Activated naive CD8-positive, alpha-beta T cell treated with anti-CD3 and anti-CD28 coated beads, Interleukin-2, amount 10 ng/mL, durations not matched to agents 7 days and 5 days (primary cell): Measurements from ENCODE around the gene TUBG1. TPM values are rescaled to one million over a fixed set of nuclear protein-coding genes. Genes with fewer than 3 reads are reported as not detected.
"Not testable (repeated sequence)": the region's sequence is repeated elsewhere in the genome, so short reads cannot be mapped to it uniquely, and the experiment has no call there.

Experiments
- ATAC-seq: fragments of 150-1000 bp; cut with Tn5 transposase; one replicate; pipeline ENCODE4 v1.10.0; 2021; ENCODE audit warnings: low read depth, moderate library complexity
- POLR2A ChIA-PET: fragments of 350-600 bp; sonication (Branson Sonifier 250); formaldehyde crosslinking; loops from one replicate; lab custom pipeline; 2021; ENCODE audit warnings: antibody characterized with exemption; lab: Charles Lee
- DNase-seq: peaks from one replicate; pipeline ENCODE4 v3.0.0; 2021
- H3K27ac Mint-ChIP-seq: one replicate; pipeline ENCODE4 v1.8.0; 2022; ENCODE audit warnings: mild to moderate bottlenecking, mixed read lengths
- H3K27me3 Mint-ChIP-seq: one replicate; pipeline ENCODE4 v1.8.0; 2022; ENCODE audit warnings: mild to moderate bottlenecking, moderate library complexity, mixed read lengths
- H3K36me3 Mint-ChIP-seq: one replicate; pipeline ENCODE4 v1.8.0; 2021; ENCODE audit warnings: mild to moderate bottlenecking, mixed read lengths
- H3K4me1 Mint-ChIP-seq: one replicate; pipeline ENCODE4 v1.8.0; 2021; ENCODE audit warnings: mixed read lengths
- H3K4me3 Mint-ChIP-seq: one replicate; pipeline ENCODE4 v1.8.0; 2022; ENCODE audit warnings: mild to moderate bottlenecking, moderate library complexity, mixed read lengths
- H3K9me3 Mint-ChIP-seq: one replicate; pipeline ENCODE4 v1.8.0; 2021; ENCODE audit warnings: mixed read lengths
- total RNA-seq, 2 experiments: library from RNA; stranded (reverse); gene quantifications; one replicate each; pipeline ENCODE4 v1.2.3, GENCODE V29; 2021

The TUBG1 gene
- total RNA-seq, 2 experiments from 2014 or later = 55.6 to 57.6 TPM

DNA sequence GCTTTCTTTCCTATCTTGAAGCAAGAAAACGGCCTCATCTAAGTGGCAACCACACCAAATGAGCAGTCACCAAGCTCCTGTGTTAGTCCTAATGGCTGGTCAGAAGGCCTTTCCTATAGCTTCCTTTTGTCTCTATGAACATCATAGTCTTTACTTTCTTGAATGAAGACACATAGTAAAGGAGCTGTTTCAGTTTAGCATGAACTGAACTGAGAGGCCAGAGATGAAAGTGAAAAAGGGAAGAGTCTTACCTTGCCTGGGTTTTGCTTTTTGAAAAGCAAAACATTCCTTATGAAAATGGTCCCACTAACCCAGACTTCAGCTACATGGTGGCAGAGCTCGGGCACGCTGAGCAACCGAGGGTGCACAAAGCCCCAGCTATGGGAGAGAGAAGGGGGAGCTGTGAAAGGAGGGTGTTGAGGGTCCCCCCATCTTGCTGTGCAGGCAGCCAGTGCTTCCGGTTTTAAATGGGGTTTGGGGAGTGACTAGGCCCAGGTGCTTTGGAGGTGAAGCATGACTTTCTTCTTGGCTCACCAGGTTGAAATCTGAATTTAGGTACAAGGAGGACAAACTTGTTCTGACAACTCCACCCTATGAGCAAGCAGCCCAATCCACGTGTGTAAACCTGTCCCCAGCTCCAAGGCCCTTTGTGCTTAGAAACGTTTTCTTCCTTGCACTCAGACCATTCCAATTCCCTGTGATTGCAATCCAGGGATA is 22.8 kb upstream of the TUBG1 start:
- ATAC-seq = no peak
- DNase-seq = no peak
- Mint-ChIP-seq H3K9me3 (no peaks in the 10 kb centered on the region), H3K4me1 (peaks cover 6% of the 10 kb centered on the region), H3K4me3 (no peak overlapping the region), H3K36me3 (peaks cover 20% of the 10 kb centered on the region), H3K27ac (no peak overlapping the region), H3K27me3 (no peaks in the 10 kb centered on the region)
- POLR2A ChIA-PET = no interaction called here

DNA sequence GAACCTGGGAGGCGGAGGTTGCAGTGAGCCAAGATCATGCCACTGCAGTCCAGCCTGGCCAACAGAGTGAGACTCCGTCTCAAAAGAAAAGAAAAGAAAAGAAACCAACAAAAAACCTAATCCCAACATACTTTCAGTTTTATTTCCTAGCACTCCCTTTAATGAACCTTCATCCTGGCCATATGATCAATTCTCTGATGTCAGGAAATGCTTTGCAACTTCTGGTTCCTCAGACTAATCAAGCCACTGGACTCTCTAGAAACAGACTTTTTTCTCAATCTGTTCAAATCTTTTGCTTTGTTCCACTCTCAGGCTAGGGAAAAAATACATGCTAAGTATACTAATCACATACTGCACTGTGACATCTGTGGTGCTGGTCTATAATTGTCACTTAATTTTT is 18.6 kb upstream of the TUBG1 start:
- Mint-ChIP-seq H3K9me3 (no peaks in the 10 kb centered on the region), H3K36me3 (peaks cover 19% of the 10 kb centered on the region), H3K4me3 (peak overlapping the region; percentile 42), H3K27ac (peak overlapping the region; percentile 43), H3K27me3 (no peaks in the 10 kb centered on the region), H3K4me1 (peaks cover 11% of the 10 kb centered on the region)
- ATAC-seq = no peak
- no peak for DNase-seq
- POLR2A ChIA-PET = no interaction called here

DNA sequence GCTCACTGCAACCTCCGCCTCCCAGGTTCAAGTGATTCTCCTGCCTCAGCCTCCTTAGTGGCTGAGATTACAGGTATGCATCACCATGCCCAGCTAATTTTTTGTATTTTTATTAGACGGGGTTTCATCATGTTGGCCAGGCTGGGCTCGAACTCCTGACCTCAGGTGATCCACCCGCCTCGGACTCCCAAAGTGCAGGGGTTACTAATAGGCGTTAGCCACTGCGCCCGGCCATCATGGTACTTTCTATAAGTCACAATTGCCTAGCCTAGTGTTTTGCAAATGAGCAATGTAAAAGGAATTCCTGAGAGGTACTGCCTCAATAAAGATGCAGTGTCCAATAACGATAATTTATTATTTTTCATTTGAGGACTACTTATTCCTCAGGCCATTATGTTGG is 18.1 kb upstream of the TUBG1 start:
- peaks cover 12% of the 10 kb centered on the region for H3K4me1 Mint-ChIP-seq
- no peak overlapping the region for H3K4me3 Mint-ChIP-seq
- peaks cover 21% of the 10 kb centered on the region for H3K36me3 Mint-ChIP-seq
- no peak overlapping the region for H3K27ac Mint-ChIP-seq
- no peaks in the 10 kb centered on the region for H3K9me3 Mint-ChIP-seq
- ATAC-seq (no peak), DNase-seq (no peak)
- POLR2A ChIA-PET = interaction anchor here (0.6 kb wide), 1 partner anchor 14 kb away, joined by 4 read pairs; the partner anchor contains the start of gene PSMC3IP
- H3K27me3 Mint-ChIP-seq = no peaks in the 10 kb centered on the region

DNA sequence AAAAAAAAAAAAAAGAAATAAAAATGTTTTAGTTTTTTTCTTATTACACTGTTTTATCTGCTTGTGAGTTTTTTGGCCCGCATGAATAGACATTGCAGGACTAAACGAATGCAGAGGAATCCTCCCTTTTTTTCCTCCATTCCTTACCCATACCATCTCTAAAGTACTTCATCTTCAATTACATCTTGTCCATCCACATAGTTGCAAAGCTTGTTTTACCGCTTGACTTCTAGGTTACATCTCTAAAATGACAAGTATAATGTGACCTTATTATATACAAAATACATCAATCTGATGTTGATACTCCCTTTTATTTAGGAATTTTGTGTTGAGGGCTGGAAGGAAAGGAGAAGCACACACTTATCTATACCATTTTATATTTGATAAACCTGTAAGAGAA is 13.1 kb upstream of the TUBG1 start:
- Mint-ChIP-seq H3K36me3 (peaks cover 12% of the 10 kb centered on the region), H3K27me3 (no peaks in the 10 kb centered on the region), H3K4me1 (peaks cover 11% of the 10 kb centered on the region), H3K9me3 (no peaks in the 10 kb centered on the region), H3K27ac (no peak overlapping the region), H3K4me3 (no peak overlapping the region)
- ATAC-seq = no peak
- no peak for DNase-seq
- POLR2A ChIA-PET = no interaction called here

DNA sequence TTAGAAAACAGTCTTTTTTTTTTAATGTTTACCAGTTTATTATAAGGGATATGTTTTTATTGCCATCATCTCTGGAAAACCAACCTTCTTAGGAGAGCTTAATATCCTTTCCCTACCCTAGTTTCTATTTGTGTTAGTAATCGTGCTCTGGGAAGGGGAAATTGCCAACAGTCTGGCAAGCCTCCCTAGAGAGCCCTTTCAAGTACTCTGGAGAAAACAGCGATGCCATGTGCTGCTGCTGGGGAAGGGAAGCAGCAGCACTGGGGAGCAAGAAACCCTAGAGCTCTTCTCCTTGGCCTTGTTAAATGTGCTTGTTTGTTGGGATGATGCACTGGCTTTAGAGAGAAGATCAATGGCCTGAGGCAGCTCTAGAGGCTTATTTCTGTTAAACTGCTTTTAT is 10.6 kb upstream of the TUBG1 start:
- H3K4me1 Mint-ChIP-seq = peaks cover 8% of the 10 kb centered on the region
- H3K27ac Mint-ChIP-seq = no peak overlapping the region
- H3K36me3 Mint-ChIP-seq = peaks cover 11% of the 10 kb centered on the region
- POLR2A ChIA-PET = interaction anchor here (1.4 kb wide), 1 partner anchor 11 kb away, joined by 5 read pairs; the partner anchor contains the start of genes RETREG3 and TUBG1
- ATAC-seq = no peak
- no peak overlapping the region for H3K4me3 Mint-ChIP-seq
- DNase-seq = no peak
- H3K27me3 Mint-ChIP-seq = no peaks in the 10 kb centered on the region
- H3K9me3 Mint-ChIP-seq = no peaks in the 10 kb centered on the region

DNA sequence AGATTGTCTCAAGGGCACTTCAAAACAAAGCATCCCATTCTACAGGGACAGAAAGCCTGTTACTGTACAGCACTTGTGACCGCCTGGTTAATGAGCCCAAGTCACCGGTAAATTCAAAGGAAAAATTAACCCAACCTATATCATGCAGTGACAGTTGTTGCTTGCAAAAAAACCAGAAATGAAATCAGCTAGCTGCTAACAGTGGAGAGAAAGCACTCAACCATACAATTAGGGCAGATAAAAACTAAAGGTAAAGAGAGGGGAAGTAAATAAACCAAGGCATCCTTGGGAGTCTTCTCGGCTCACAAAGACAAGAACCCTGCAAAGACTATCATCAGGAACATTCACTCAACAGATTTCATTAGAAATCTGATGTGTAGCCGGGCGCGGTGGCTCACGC is 6.2 kb upstream of the TUBG1 start:
- POLR2A ChIA-PET = no interaction called here
- Mint-ChIP-seq H3K27me3 (no peaks in the 10 kb centered on the region), H3K9me3 (no peaks in the 10 kb centered on the region), H3K27ac (no peak overlapping the region), H3K4me3 (no peak overlapping the region), H3K36me3 (peaks cover 15% of the 10 kb centered on the region), H3K4me1 (peaks cover 30% of the 10 kb centered on the region)
- DNase-seq (no peak), ATAC-seq (no peak)

DNA sequence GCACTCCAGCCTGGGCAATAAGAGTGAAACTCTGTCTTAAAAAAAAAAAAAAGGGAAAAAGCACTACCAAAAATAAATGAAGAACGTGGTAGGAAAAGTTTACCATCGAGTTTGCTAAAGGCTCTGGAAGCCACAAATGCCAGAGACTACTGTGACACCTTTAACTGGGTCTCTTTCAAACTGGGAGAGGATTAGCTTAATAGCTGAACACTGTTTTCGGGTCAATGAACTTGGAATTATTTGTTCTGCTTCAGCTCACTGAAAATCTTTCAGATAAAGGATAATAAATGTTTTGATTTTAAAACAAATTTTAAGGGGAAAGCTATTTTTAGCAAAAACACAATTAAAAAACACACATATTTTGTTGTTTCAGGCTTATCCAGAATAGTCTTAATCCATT is 1.7 kb upstream of the TUBG1 start:
- peaks cover 34% of the 10 kb centered on the region for H3K4me1 Mint-ChIP-seq
- ATAC-seq (no peak), DNase-seq (no peak)
- H3K27ac Mint-ChIP-seq = no peak overlapping the region
- no peaks in the 10 kb centered on the region for H3K27me3 Mint-ChIP-seq
- no peaks in the 10 kb centered on the region for H3K9me3 Mint-ChIP-seq
- H3K36me3 Mint-ChIP-seq = peaks cover 18% of the 10 kb centered on the region
- peak overlapping the region; percentile 98 for H3K4me3 Mint-ChIP-seq
- POLR2A ChIA-PET = interaction anchor here (0.7 to 3.1 kb wide), 11 partner anchors 11 to 708 kb away, joined by 3 to 40 read pairs (median 7); partner anchors contain the start of genes CCR10, PLEKHH3, PSMC3IP and VPS25

DNA sequence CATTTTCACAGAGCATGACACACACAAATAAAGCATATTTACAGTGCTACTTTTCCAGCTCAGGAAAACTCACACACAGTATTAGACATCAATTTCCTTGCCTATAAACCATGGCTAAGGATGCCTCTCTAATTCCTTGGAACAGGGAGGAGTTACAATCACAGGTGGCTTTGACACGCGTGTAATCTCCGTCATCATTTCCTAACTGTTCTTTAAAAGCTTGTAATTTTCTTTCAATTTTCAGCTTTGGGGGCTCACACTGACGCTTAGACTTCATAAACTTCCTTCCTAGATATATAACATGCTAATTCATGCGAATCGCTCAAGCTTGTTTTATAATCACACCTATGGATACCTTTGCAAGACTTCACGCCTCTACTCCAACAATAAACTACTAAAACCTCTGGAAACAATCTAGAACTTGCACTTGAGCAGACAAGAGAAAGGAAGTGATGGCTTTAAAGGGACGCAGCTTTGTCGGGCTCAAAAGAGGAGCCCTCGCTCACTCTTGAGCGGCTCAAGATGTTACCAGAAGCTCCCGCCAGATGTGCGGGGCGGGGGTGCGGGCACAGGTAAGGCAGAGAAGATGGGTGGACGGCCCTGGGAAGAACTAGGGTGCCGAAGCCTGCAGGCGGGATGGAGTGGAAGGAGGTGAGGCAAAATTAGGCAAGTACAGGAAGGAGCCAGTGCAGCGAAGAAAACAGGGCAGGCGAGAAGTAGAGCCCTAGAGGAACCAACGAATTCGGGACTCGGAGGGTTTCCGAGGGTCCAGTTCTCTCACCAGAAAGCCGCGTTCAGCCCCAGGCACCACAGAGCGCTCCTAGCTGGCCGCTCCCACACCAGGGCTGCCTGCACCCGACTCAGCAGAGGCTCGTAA is 940 bp upstream of the TUBG1 start:
- H3K27me3 Mint-ChIP-seq = no peaks in the 10 kb centered on the region
- peaks cover 14% of the 10 kb centered on the region for H3K36me3 Mint-ChIP-seq
- peak overlapping the region; percentile 94 for H3K27ac Mint-ChIP-seq
- ATAC-seq (peak; percentile 54), DNase-seq (no peak)
- peak overlapping the region; percentile 98 for H3K4me3 Mint-ChIP-seq
- peaks cover 32% of the 10 kb centered on the region for H3K4me1 Mint-ChIP-seq
- POLR2A ChIA-PET = interaction anchor here (0.6 to 3.1 kb wide), 24 partner anchors 8 to 752 kb away, joined by 3 to 40 read pairs (median 4); partner anchors contain the start of genes BECN1, CCR10, PLEKHH3 and PSMC3IP
- no peaks in the 10 kb centered on the region for H3K9me3 Mint-ChIP-seq

DNA sequence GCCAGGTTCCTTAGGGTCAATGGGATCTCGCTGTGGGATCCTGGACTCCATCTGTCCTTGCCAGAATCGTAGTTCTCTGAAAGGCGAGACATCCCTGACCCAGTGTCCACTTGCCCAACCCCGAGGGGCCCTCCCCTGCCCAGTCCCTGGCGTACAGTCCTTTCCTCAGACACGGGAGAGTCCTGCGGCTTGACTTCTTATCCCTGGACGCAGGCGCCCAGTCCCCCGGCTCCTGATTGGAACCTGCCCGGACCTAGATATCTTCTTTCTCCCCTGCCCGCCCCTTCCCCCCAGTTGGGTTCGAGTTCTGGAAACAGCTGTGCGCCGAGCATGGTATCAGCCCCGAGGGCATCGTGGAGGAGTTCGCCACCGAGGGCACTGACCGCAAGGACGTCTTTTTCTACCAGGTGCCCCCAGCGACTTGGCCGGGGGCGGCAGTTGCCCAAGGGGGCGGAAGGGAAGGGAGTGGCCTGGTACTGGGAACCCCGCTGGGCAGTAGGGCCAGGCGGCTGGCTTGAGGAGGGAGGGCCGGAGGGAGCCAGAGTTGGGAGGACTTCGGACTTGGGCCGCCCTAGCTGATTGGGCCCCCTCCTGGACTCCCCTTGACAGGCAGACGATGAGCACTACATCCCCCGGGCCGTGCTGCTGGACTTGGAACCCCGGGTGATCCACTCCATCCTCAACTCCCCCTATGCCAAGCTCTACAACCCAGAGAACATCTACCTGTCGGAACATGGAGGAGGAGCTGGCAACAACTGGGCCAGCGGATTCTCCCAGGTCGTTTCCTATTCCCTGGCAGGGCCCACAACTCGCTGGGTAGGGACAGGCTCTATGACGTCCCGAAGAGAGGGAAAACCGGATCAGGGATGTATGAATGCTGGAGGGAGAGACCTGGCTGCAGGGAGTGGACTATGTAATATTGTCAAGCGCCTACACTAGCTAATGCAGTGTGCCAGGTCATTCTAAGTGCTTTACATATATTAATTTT is 625 bp downstream of the TUBG1 start:
- POLR2A ChIA-PET = interaction anchor here (0.7 to 3.1 kb wide), 17 partner anchors 9 to 751 kb away, joined by 3 to 40 read pairs (median 5); partner anchors contain the start of genes BECN1, CCR10, PLEKHH3 and PSMC3IP
- Mint-ChIP-seq H3K27ac (peak overlapping the region; percentile 94), H3K4me3 (peak overlapping the region; percentile 98), H3K36me3 (peaks cover 15% of the 10 kb centered on the region), H3K4me1 (peaks cover 30% of the 10 kb centered on the region)
- not testable (repeated sequence) for H3K9me3 Mint-ChIP-seq, H3K27me3 Mint-ChIP-seq, ATAC-seq, DNase-seq

DNA sequence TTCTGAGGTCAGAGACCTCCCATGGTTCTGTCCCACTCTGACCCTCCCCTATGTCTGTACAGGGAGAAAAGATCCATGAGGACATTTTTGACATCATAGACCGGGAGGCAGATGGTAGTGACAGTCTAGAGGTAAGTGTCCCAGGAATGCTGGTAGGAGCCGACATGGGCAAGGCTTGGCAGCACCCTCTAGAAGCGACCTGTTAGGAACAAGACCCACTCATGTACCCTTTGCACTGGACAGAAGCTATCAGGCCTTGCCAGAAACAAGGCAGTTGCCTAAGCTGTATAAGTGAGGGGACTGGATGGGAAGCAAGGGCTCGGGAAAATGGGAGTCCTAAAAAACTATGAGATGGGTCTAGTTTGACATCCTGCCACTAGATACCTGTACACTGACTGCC is 2.5 kb downstream of the TUBG1 start:
- POLR2A ChIA-PET = no interaction called here
- DNase-seq = no peak
- peak overlapping the region; percentile 25 for H3K27ac Mint-ChIP-seq

DNA sequence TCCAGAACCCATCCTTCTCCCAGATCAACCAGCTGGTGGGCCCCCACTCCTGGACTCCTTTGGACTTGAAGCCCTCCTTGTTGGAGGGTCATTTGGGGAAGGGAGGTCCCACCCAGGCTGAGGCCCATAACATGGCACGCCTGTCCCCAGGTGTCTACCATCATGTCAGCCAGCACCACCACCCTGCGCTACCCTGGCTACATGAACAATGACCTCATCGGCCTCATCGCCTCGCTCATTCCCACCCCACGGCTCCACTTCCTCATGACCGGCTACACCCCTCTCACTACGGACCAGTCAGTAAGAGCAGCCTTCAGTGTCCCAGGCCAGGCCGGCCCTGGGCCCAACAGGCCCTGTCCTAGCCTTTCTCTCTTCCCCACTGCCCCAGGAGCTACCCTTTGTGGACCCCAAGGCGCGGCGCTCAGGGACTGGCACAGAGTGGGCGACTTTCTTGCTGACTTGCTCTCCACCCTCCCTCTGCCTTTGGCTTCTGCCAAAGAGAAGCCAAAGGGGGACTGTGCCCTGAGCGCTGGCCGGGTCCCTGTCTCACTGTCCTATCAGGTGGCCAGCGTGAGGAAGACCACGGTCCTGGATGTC is 4.3 kb downstream of the TUBG1 start:
- Mint-ChIP-seq H3K9me3 (no peaks in the 10 kb centered on the region), H3K27ac (no peak overlapping the region), H3K4me1 (peaks cover 14% of the 10 kb centered on the region), H3K36me3 (peaks cover 21% of the 10 kb centered on the region), H3K4me3 (no peak overlapping the region), H3K27me3 (no peaks in the 10 kb centered on the region)
- no peak for DNase-seq
- ATAC-seq = no peak
- POLR2A ChIA-PET = no interaction called here

More for the DNA sequence above, 2.5 kb downstream of the TUBG1 start:
- Mint-ChIP-seq H3K36me3 (peaks cover 22% of the 10 kb centered on the region), H3K4me1 (peaks cover 16% of the 10 kb centered on the region), H3K27me3 (no peaks in the 10 kb centered on the region), H3K4me3 (no peak overlapping the region), H3K9me3 (no peaks in the 10 kb centered on the region)
- no peak for ATAC-seq

DNA sequence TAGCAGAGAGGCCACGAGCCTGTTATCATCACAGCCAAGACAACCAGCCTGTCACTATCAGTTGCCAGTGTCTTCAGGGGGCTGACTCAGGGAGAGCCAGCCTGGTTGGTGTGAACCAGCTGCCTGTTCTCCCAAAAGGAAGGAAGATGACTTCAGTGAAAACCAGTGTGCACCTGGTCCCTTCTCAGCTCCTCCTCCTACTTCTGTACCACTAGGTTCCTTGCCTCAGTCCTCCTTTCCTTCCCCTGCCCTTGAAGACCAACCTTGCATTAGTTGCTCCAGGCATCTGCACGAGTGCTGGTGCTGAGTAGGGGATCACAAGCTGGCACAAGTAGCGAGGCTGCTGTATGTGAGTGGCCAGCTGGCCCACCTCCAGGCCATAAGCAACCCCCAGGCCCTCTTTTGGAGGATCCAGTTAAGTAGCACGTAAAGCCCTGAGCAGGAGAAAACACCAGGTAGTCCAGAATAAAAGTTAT is 8.5 kb downstream of the TUBG1 start:
- peaks cover 8% of the 10 kb centered on the region for H3K4me1 Mint-ChIP-seq
- no peaks in the 10 kb centered on the region for H3K27me3 Mint-ChIP-seq
- no peaks in the 10 kb centered on the region for H3K9me3 Mint-ChIP-seq
- no peak for DNase-seq
- no peak overlapping the region for H3K4me3 Mint-ChIP-seq
- peaks cover 18% of the 10 kb centered on the region for H3K36me3 Mint-ChIP-seq
- no peak overlapping the region for H3K27ac Mint-ChIP-seq
- no peak for ATAC-seq
- POLR2A ChIA-PET = interaction anchor here (1.2 to 2.5 kb wide), 2 partner anchors 8 to 9 kb away, joined by 3 to 20 read pairs; partner anchors contain the start of genes RETREG3 and TUBG1
